Left kidney (tissue), 2 donors: ENCODE results near the gene PAM. TPM values are rescaled to one million over a fixed set of nuclear protein-coding genes. Genes with fewer than 3 reads are reported as not detected.
"Not testable (repeated sequence)": the region's sequence is repeated elsewhere in the genome, so short reads cannot be mapped to it uniquely, and the experiment has no call there.

Experiments used
- DNase-seq: peaks from one replicate; pipeline ENCODE4 v3.0.0-alpha.2; 2013
- polyA plus RNA-seq: library from polyadenylated mRNA; unstranded; fragments of 120-200 nt; gene quantifications from one replicate; pipeline ENCODE4 v1.2.1, GENCODE V29; 2013; ENCODE audit not compliant: insufficient read length

The PAM gene
- polyA plus RNA-seq, 1 donor, result 232 TPM

DNA sequence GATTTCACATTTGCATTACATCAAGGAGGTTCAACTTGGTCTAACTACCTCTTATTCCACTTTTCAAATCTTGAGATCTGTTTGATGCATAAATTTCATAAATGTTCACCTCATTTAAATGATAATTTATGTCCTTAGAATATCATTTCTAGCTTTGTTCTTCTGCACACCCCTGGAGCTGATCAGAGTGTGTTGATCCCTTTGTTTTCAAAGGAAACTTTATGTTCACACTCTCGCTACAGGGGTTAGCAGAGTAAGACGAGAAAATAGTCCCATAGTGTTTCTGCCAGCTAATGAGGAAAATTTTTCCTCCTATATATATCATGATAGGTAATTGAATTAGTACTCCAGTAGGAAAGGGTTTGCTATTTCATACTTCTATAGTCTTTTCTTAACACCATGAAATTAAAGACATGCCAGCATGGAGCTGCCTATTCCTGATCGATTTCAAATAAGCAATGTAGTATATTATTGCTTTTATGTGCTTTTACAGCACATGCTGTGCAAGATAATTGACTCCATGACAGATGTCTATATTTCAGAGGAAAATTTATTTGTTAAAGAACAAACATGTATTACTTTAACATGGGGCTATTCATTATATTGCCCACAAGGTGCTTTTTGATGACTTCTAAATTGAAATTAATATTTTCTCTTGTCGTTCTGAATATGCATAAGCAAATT lies 4.8 kb upstream of the PAM start:
- no peak for DNase-seq

DNA sequence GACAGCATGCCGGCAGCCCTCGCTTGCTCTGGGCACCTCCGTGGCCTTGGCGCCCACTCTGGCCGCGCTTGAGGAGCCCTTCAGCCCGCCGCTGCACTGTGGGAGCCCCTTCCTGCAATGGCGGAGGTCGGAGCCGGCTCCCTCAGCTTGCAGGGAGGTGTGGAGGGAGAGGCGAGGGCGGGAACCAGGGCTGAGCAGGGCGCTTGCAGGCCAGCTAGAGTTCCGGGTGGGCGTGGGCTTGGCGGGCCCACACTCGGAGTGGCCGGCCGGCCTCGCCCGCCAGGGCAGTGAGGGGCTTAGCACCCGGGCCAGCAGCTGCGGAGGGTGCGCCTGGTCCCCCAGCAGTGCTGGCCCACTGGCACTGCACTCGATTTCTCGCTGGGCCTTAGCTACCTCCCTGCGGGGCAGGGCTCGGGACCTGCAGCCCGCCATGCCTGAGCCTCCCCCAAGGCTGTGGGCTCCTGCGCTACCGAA lies 3.2 kb upstream of the PAM start:
- DNase-seq, result not testable (repeated sequence)

DNA sequence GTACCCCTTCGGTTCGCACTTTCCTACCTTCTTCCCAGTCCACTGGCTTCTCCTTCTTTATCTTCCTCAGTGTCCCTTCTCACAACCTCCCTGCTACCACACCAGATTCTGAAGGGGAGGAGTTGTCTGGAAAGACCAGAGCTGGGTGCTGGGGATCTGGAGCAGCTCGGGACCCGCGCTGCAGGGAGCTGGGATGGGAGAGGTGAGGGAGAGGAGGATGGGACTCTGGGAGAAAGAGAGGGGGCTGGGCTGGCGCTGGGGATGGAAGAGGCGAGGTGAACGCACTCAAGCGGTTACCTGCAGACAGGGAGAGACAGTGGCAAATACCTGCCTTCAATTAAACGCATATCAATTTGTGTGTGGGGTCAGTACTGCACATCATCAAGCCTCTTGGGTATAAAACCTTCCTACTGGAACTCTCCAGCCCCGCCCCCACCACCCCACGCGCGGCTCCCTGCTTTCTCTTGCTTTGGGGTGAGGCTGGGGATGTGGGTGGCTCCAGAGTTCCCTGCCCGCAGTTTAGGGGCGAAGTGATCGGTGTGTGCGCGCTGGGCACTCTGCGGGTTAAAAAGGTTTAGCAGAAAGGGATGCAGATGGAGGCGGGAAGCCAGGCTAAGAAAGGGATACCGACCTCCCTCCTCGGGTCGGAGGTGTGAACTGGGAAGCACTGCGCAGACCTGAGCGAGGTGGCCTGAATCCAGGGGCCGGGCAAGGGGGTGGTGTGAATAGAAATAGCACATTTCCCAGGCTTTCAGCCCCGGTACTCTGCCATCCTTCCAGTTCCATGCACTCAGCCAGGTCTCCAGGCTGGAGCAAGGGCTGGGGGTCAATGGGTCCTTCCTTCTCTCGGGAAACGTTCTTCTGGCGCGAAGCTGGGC lies 977 bp upstream of the PAM start:
- peak; percentile 38 for DNase-seq

DNA sequence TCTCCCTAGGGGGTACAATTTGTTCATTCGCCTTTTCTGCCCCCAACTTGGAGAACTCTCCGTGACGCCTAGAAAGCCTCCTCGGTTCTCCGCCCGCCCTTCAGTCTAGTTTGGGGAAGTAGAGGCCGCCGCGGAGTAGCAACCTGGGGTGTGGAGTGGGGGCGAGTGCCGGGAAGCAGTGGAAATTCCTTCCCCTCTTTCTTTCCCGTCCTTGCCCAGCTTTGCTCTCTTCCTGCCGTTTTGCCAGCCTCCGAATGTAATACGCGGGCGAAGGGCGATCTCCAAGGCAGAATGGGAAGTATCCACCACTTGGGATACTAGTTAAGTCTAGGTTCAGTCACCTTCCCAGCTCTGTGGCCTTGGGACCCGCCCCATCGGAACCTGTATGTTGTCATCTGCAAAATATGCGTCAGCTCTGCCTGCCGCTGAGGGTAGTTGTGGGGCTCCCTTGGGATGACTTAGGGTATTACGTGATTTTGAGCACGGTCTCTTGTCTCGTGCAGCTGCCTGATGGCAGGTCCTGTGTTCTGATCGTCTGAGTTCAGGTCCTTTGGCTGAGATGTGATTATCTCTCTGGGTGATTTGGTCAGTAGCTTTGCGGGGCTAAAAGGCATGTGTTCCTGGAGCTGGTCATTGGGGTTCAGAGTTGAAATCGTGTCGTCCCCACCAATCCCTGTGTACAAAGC lies 724 bp downstream of the PAM start:
- peak; percentile 67 for DNase-seq

DNA sequence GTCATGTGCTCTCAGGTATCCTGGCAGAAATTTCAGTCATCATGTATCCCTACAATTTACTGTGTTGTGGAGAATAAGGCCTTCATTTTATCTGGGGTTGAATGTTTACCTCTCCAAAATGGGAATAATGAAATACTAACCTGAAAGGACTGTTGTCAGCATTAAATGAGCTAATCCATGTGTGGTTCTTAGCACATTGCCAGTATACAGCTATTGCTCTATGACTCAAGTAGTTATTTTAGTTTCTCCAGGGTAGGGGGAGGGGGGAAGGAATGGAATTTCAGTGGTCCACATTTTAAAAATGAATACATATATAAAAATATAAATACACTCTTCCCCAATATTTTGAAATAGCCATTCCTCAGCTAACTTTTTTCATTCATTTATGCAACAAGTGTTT lies 3.5 kb downstream of the PAM start:
- DNase-seq, result no peak

DNA sequence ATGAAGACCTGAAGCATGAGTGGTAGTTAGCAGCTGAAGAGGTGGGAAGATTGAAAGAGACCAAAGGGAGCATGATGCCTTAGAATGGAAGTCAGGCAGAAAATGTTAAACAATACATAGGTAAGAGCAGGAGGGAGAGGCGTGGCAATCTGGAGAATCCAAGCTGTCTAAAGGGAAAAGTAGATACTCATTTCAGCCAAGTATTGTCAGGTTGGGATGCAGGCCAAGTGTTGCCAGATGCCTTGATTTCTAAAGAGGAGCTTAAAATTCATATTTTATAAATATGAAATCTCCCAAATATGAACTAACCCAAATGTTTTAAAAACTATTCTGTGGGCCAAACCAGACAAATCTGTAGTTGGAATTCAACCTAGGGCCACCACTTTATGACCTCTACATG lies 4.2 kb downstream of the PAM start:
- no peak for DNase-seq

DNA sequence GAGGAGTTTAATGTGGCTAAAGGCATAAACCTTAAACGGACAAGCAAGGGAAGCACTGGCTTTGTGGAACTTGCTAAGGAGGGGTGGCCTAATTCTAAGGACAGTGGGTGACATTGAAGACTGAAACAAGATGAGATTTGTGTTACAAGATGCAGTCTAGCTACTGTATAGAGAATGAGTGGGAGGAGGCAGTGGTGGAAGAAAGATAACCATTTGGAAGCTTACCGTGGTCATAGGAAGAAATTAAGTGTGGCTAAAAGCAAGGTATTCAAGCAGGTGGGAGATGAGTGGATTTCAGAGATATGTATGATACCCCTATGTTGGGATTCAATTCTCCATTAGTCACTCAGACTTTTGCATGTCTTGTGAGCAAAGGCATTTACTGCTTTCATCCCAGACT lies 4.6 kb downstream of the PAM start:
- DNase-seq, result no peak

DNA sequence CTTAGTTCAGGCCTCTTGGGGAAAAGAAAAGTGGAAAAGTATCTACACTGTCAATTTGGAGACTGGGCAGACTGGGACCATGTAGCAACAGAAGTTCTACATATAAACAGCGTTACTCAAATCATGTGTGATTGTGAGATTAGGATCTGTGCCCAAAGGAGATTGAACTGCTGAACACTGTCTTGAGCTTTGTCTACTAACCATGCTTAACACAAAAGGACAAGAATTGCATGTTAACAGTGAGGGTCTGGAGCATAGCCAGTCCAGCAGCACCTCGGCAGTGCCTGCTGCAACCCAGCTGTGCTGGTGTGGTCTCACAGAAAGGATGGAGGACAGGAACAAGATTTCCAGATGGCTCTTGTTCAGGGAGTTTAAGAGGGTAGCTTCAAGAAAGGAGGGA lies 5.7 kb downstream of the PAM start:
- no peak for DNase-seq

DNA sequence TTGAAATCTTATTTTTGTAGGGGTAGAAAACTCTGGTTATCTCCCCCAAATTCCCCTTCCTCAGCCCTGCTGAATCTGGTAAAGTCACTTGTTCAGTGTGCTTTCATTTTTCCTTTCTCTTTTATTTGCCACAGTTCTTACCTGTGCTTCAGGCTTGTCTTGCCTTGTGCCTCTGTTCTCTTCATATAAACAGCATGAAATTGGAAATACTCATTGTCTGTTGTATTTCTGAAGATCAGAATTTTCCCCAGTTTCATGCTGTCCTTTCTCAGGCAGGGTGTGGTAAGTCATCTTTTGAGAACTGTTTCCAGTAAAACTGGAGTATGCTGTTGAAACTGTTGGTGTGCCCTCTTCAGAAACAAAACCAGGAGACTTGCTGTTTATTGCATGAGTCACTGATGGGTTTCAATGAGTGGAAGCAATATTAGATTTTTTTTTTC lies 7.0 kb downstream of the PAM start:
- no peak for DNase-seq

DNA sequence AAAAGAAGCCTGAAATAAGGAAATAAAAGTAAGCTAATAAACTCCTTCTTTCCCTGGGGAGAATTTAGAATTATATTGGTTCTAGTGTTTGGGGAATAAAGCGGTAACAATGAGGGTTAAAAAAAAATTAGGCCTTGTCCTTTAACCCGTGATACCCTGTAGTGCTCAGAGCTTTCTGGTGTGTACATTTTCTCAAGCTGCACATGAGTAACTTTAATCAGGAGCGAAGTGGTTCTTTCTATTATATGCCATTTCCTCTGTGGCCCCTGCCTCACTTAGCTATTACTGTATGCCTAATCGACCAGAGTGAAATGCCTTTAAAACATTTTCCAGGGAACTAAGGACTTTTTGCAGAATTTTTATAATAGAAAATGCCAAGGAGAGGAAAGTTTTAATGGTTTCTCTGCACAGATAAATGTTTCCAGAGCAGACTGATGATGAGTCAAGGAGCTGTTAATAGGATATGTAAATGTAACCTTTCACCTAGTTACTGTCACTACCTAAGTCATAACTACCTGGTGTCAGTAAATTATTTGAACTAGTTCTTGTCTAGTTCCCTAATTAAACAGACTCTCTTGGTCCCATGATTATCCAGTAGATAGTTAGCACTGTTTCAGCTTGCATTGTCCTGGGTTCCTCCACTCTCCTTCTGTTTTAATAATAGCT lies 7.6 kb downstream of the PAM start:
- DNase-seq, result no peak

DNA sequence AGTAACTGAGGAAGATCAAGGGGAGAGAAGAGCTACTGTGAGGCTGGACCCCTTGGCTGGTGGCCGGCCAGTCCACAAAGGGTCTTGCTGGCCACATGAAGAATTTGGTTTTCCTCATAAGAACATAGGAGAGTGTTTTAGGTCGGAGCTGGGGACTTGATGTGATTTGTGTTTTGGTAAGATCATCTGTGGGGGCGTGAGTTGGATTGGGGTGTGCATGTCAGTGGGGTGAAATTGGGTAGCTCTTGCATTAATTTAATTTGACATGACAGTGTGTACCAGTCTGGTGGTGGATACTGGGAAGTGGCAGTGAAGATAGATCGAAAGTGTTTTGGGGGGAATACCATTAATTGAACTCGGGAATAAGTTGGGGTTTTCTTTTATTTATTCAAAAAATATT lies 8.6 kb downstream of the PAM start:
- DNase-seq, result no peak

DNA sequence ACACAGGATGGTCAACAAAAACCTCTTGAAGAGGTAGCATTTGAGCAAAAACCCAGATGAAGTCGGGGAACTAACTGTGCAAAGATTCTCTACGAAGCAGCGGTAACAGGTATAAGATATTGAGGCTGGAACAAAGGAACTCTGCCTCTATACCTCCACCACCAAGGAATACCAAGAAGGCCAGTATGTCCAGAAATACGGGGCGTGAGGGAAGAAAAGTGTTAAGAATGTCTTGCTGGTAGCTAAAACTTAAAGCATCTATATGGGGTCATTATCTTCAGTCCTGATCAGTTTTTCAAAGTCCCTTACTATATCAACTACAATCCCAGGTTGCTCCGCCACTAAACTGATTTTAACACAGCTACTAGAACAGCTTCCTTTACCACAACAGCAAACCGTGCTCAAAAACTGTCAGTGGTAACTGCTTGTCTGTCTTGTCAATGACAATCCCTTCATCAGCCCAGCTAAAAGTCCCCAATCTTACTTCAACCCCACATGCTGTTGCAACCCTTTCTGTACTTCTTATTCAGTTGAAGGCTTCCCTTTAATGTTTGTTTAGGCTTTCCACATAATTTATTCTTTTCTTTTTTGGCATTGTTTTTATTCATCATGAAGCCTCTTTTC lies 9.4 kb downstream of the PAM start:
- no peak for DNase-seq

DNA sequence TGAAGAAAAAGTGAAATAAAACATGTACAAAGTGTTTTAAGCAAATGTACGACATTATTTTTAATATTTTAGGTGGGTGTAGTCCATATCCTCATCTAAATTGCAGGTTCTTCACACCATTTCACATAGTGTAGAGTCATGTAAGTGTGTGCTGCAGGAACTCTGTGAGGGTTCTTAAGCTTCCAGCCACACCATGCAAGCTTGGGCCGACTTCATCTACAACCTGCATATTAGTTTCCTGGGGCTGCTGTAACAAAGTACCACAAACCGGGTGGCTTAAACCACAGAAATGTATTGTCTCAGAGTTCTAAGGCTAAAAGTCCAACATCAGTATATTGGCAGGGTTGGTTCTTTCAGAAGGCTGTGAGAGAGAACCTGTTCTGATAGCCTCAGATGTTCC lies 10.2 kb downstream of the PAM start:
- no peak for DNase-seq

DNA sequence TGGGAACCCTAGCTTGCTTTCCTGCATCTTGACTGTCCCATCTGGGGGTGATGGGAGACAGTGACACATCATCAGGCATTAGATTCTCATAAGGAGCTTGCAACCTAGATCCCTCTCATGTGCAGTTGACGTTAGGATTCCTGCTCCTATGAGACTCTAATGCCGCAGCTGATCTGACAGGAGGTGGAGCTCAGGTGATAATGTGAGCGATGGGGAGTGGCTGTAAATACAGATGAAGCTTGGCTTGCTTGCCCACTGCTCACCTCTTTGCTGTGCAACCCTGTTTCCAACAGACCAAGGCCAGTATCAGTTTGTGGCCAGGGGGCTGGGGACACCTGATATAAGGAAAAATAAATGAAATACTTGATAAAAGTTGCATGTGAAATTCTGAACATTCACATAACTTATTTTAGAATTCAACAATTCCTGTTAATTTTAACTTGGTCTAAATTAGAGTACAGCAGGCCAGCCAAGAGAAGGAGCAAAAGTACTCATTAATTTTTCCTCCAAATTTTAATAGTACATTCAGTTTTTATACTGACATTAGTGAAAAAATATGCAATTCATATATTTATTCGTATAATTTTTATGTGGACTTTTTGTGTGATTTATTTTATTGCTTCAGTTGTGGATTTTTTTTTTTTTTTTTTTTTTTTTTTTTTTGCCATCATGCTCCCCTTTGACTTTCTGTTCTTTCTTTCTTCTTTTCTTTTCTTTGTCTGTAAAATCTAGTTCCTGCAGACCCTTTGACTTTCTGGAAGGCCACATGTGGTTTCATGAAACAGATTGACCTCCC lies 11.4 kb downstream of the PAM start:
- DNase-seq, result no peak

DNA sequence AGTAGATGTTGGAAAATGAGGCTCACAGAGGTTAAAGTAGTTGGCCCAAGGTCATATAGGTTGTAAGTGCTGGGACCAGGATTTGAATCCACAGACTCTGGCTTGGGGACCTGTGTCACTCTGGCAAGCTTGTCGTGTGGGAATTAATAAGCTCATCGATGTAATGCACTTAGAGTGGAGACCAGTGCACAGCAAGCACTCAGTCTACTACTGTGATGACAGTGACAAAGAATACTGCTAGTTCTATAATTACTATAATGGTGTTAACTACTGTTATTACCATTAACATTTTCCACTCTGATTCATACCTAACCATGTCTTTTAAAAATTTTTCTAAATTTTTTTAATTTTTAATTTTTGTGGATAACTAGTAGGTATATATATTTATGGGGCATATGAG lies 12.8 kb downstream of the PAM start:
- DNase-seq, result no peak

DNA sequence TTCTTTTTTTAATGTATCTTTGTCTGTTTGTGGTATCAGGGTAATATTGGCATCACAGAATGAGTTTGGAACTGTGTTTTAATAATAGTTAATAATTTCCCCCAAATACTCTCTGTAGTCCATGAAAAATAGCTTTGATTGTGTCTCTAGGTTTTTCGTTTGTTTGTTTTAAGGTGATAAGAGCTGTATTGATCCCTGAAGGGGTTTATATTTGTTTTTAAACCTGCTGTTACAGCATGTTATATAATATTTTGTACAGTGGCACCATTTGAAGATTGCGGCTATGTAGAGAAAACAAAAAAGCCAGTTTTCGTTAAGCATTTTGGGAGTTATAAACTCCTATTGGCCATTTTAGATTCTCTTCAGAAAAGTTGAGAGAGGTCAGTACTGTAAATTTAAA lies 15.7 kb downstream of the PAM start:
- no peak for DNase-seq

DNA sequence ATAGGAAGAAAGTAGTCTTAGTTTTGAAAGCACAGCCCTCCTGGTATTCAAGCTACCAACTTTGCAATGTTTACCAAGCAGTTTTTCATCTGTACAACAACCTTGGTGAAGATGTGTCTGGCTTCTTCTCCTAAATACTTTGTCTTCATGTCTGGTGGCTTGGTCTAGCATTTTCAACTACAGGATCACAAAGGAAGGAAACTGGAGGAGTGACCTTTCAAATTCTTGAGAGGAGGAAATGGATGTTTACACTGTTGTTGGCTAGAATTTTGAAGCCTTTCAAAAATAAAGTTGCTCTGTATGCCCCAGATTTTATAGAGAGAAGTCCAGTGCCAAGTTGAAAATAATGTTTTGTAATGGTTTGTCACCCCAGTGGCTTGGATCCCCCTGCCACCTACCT lies 16.3 kb downstream of the PAM start:
- no peak for DNase-seq

DNA sequence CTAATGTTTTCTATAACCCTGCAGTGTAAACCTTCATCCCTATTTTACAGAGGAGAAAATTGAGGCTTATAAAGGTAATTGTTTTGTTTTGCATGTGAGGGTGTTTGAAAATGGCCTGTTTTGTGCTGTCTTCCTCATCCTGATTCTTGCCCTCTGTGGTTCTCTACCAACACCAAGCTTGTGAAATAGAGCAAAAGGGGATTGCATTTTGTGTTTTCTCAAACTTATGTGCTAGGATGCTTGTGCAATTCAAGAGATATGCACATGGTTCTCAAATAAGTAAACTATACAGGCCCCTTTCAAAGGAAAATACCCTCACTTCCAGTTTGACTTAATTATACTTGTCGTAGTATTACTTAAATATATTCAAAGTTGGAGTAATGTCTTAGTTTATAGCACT lies 17.2 kb downstream of the PAM start:
- DNase-seq, result no peak

DNA sequence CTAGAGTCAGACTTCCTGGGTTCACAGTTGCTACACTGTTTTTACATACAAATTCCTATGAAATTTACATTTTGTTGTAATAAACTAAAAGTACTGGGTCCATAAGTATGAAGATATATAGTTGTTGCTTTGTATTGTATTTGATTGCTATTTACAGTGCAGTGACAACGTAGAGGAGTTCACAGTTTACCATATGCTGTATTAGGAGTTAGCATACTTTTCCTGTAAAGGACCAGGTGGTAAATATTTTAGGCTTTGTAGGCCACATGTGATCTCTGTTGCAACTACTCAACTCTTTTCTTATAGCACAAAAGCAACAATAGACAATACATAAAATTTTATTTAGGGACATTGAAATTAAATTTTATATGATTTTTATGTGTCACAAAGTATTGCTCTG lies 18.0 kb downstream of the PAM start:
- DNase-seq, result no peak

DNA sequence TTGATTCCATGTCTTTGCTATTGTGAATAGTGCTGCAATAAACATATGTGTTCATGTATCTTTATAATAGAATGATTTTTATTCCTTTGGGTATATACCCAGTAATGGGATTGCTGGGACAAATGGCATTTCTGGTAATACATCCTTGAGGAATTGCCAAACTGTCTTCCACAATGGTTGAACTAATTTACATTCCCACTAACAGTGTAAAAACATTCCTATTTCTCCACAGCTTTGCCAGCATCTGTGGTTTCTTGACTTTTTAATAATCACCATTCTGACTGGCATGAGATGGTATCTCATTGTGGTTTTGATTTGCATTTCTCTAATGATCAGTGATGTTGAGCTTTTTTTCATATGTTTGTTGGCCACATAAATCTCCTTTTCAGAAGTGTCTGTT lies 20.7 kb downstream of the PAM start:
- DNase-seq, result not testable (repeated sequence)

DNA sequence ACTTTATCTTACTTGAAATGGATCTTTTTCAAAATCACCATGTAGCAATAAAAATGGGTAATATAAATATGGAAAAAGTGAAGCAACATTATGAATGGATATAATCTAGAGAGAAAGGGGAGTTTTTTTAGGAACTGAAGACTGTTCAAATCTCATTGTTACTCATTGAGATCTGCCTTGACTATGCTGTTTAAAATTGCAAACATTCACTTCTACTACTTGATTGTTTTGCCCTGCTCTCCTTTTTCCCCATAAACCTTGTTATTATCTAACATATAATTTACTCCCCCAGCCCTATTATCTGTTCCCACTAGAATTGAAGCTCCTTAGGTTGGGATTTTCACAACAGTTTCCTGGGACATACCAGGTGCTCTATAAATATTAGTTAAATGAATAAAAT lies 22.0 kb downstream of the PAM start:
- no peak for DNase-seq
